Small intestine (tissue), 7 donors: ENCODE measurements around the gene PCYT2. TPM values are rescaled to one million over a fixed set of nuclear protein-coding genes. Genes with fewer than 3 reads are reported as not detected.

Experiments used
- DNase-seq, 2 donors: peaks; one replicate each; pipeline versions ENCODE4 v3.0.0 to v3.0.0-alpha.2; 2013
- FAIRE-seq: peaks from 2 replicates; lab custom pipeline; 2012; peaks lifted over from hg19 to GRCh38; lab: Jason Lieb, UNC
- H3K27ac ChIP-seq, 3 donors: one replicate each; pipeline ENCODE4 v1.5.1; 2013; ENCODE audit warnings: low read length in 2 of 3, mild to moderate bottlenecking in 2 of 3, control low read depth in 1 of 3, inconsistent platforms in 1 of 3, low read depth in 1 of 3, moderate library complexity in 1 of 3
- H3K27me3 ChIP-seq, 3 donors: one replicate each; pipeline ENCODE4 v1.6.1; 2013; ENCODE audit warnings: low read length in 3 of 3, inconsistent platforms in 1 of 3; ENCODE audit not compliant: control insufficient read depth in 3 of 3, insufficient read depth in 3 of 3
- H3K36me3 ChIP-seq, 3 donors: one replicate each; pipeline ENCODE4 v1.6.1; 2013; ENCODE audit warnings: low read length in 3 of 3, inconsistent platforms in 1 of 3, low read depth in 1 of 3, mild to moderate bottlenecking in 1 of 3, moderate library complexity in 1 of 3; ENCODE audit not compliant: control insufficient read depth in 3 of 3, insufficient read depth in 2 of 3
- H3K4me1 ChIP-seq, 3 donors: one replicate each; pipeline ENCODE4 v1.6.1; 2013; ENCODE audit warnings: low read length in 2 of 3, inconsistent platforms in 1 of 3, low read depth in 1 of 3, mild to moderate bottlenecking in 1 of 3, moderate library complexity in 1 of 3; ENCODE audit not compliant: control insufficient read depth in 3 of 3, insufficient read depth in 2 of 3
- H3K4me3 ChIP-seq, 3 donors: one replicate each; pipeline ENCODE4 v1.5.1; 2013; ENCODE audit warnings: low read length in 3 of 3, control low read depth in 1 of 3, inconsistent platforms in 1 of 3, low read depth in 1 of 3, mild to moderate bottlenecking in 1 of 3, moderate library complexity in 1 of 3
- H3K9me3 ChIP-seq, 2 donors: one replicate each; pipeline ENCODE4 v1.6.1; 2013; ENCODE audit warnings: low read depth in 1 of 2, low read length in 1 of 2; ENCODE audit not compliant: control insufficient read depth in 2 of 2, insufficient read depth in 1 of 2
- WGBS, 3 donors: extraction: QIAGEN DNeasy Blood & Tissue Kit; methylation state at CpG; one replicate each; pipeline ENCODE4 v1.1.7; 2013; 5-methylcytosine and 5-hydroxymethylcytosine counted together
- polyA plus RNA-seq, 4 donors: library from polyadenylated mRNA; stranded (reverse) in 3 of 4; unstranded in 1 of 4; fragments of 200-250 nt in 3 of 4; fragments of 120-200 nt in 1 of 4; gene quantifications; one replicate each; pipeline versions ENCODE4 v1.2.1 to v1.2.3, GENCODE V29; 2013
- donor health status: healthy with polysubstance abuse.
- donor health status: control.
- donor health status: control.
- donor health status: Bipolar disorder and iron deficiency.
- donor health status: healthy.

Gene PCYT2
- polyA plus RNA-seq, 4 donors, result 32.6 to 303 (median 174) TPM

DNA sequence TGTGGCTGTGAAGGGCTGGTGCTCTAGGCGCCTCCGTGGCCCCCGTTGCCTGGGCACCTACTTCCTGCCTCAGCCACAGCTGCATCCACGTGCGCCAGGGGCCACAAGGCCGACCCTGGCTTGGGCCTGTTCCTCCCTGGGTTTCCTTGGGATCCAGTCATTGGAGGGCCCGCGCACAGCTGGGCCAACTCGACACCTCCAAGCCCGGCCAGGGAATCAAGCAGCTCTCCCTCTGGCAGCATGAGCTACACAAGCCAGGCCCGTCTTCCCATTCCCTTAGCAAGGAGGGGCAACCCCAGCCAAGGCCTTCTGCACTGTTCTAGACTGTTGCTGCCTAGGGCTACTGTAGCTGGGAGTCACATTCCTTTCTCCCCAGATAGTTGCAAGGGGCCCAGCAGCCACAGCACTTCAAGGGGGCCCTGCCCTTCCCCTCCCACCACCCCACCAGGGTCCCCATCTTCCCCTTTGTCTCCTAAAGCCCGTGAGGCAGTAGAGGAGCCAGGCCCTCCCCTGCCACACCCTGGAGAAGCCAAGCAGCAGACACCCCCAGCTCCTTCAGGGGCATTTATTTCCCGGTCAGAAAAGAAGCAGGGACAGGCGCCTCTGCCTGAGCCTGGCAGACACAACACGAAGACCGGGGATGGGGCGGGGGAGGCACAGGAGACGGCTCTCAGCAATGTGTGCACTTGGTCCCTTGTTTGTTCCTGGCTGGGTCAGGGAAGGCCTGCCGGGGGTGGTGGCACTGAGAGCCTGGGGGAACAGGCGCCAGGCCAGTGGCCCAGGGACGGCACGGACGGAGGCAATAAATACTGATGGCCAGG lies 43.8 kb downstream of the PCYT2 start:
- peak overlapping the region; percentile 93 to 99 (median 96) for H3K27ac ChIP-seq
- H3K9me3 ChIP-seq, result no peaks in the 10 kb centered on the region
- WGBS, 3 donors, result 19 to 41% (median 29%) methylated on average over 23 of the region's 23 CpGs
- no peaks in the 10 kb centered on the region for H3K27me3 ChIP-seq
- DNase-seq (peak; percentile 61 to 64), FAIRE-seq (no peak)
- peaks cover 4 to 77% (median 7%) of the 10 kb centered on the region in 3 donors for H3K36me3 ChIP-seq
- H3K4me1 ChIP-seq, result peaks cover 0 to 74% (median 13%) of the 10 kb centered on the region in 3 donors
- no peak overlapping the region for H3K4me3 ChIP-seq

DNA sequence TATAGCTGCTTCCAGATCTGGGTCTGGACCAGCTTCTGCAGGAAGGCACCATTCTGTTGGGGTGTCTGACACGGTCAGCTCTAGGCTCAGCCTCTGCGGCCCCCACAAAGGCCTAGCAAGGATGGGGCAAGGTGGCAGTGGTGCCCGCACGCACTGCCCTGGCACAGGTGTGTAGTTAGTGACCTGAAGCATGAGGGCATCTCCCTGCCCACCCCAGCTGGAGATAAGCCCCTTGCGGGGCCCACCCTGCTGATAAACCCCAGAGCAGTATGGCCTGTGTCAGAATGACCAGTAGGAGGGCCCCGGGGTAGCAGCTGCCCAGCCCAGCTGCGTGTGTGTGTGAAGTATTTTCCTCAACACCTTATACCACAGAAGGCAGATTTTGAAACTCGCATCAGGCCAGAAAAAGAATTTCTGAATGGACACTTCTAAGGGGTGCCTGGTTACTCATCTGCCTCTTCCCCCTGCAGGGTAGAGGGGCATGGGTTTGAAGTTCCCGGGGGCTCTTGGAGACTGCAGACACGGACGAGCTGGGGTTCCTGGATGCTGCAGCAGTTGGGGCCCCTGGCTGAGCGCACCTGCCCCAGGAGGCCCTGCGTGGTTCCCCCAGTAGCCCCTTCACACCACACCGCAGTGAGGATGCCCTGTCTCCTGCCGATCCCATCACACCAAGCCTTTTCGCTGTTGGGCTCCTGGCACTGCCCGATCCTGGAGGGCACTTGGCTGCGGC lies 44.6 kb downstream of the PCYT2 start:
- H3K27ac ChIP-seq, result peak overlapping the region; percentile 93 to 99 (median 96)
- peaks cover 0 to 73% (median 13%) of the 10 kb centered on the region in 3 donors for H3K4me1 ChIP-seq
- H3K9me3 ChIP-seq, result no peaks in the 10 kb centered on the region
- WGBS, 3 donors, result 34 to 62% (median 42%) methylated on average over 18 of the region's 18 CpGs
- peak overlapping the region in 1 of 3 donors; percentile 4 for H3K4me3 ChIP-seq
- peaks cover 4 to 77% (median 7%) of the 10 kb centered on the region in 3 donors for H3K36me3 ChIP-seq
- no peaks in the 10 kb centered on the region for H3K27me3 ChIP-seq
- FAIRE-seq, result no peak
- peak in 1 of 2 donors; percentile 23 for DNase-seq

DNA sequence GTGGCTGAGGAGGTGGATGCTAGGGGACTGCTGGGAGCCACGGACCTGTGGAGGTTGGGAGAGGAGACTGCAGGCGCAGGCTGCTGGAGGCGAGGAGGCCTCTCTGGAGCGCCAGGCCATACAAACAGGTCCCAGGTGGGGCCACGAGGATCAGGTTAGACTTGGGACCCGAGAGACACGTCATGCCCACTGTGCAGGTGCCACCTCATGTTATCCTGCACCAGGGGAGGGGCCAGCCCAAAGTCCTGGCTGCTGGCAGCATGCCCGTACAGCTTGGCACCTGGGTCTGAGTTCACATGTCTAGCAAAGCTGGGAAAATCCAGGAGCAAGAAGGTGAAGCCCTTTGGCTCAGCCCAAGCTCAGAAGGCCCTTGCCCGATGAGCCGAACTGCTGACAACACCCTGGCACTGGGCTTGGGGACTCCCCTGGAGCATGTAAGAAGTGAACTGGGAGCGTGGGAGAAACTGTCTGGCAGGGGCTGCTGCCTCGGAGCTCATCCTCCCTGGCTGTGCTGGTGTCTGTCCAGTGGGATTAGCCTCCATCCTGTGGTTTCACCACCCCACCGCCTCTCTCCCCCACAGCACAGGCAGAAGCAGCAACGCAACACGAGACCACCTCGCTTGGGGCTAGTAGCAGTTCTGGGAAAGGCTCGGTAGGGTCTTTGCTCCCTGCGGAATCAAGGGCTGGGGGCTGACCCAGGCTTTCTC lies 45.3 kb downstream of the PCYT2 start:
- peak overlapping the region; percentile 93 to 99 (median 96) for H3K27ac ChIP-seq
- H3K4me1 ChIP-seq, result peaks cover 0 to 74% (median 13%) of the 10 kb centered on the region in 3 donors
- H3K27me3 ChIP-seq, result no peaks in the 10 kb centered on the region
- peak; percentile 93 to 99 for DNase-seq
- H3K4me3 ChIP-seq, result peak overlapping the region in 1 of 3 donors; percentile 4
- 21 to 55% (median 41%) methylated on average over 12 to 18 of the region's 18 CpGs for WGBS, 3 donors
- no peak for FAIRE-seq
- no peaks in the 10 kb centered on the region for H3K9me3 ChIP-seq
- peaks cover 4 to 77% (median 7%) of the 10 kb centered on the region in 3 donors for H3K36me3 ChIP-seq

DNA sequence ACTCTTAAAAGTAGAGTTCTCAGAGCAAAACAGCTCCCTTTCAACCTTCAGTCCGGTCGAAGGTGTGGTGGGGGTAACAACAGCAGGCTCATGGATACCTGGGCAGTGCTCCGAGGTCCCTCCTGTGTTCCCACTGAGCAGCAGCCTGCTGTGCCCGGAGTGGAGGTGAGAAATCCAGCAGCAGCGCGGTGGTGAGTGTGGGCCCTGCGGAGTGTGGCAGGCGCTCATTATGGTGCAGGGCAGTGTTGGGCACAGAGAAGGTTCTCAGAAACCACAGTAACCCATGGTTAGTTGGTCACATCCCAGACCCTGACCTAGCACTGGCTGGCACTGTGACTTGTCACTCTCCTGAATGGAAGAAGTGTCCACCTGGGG lies 45.9 kb downstream of the PCYT2 start:
- WGBS, 3 donors, result 19 to 69% (median 56%) methylated on average over 8 of the region's 8 CpGs
- Histone ChIP-seq H3K27me3 (no peaks in the 10 kb centered on the region), H3K36me3 (peaks cover 4 to 77% (median 7%) of the 10 kb centered on the region in 3 donors), H3K4me3 (no peak overlapping the region), H3K4me1 (peaks cover 0 to 74% (median 13%) of the 10 kb centered on the region in 3 donors), H3K9me3 (no peaks in the 10 kb centered on the region), H3K27ac (peak overlapping the region; percentile 93 to 99 (median 96))
- FAIRE-seq (no peak), DNase-seq (no peak)

DNA sequence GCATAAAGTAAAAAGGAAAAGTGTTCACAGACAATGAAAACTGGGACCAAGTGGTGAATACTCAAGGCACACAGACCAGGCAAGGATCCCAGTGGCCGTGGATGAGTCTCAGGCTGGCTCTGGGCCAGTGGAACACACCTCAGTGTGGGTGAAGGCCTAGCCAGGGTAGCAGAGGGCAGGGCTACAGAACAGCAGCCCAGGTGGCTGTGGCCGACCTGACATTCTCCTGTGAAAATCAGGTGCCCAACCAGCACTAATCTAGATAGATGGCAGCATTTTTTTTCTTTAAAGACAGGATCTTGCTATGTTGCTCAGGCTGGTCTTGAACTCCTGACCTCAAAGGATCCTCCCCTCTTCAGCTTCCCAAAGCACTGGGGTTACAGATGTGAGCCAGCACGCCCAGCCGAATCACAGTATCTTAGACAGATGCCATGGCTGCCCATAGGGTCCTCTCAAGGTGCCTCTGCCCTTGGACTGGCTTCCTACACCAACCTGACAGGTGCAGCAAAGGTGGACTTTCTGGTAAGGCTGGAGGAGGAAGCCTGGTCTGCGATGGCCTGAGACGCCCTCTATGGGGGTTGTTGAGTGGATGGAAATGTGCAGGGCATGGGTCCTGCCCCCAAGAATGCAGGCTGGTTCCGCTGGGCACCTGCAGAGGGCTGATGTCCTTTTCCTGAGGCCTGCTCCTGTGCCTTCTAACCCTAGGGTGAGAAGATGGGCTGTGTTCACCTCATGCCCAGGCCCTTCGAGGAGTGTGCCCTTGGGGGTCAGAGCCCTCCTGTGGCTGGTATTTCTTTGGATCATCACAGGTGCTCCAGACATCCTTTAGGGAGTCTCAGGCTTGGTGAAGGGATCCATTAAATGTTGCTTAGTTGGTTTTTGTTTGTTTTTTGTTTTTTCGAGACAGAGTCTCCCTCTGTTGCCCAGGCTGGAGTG lies 47.1 kb downstream of the PCYT2 start:
- no peak for FAIRE-seq

DNA sequence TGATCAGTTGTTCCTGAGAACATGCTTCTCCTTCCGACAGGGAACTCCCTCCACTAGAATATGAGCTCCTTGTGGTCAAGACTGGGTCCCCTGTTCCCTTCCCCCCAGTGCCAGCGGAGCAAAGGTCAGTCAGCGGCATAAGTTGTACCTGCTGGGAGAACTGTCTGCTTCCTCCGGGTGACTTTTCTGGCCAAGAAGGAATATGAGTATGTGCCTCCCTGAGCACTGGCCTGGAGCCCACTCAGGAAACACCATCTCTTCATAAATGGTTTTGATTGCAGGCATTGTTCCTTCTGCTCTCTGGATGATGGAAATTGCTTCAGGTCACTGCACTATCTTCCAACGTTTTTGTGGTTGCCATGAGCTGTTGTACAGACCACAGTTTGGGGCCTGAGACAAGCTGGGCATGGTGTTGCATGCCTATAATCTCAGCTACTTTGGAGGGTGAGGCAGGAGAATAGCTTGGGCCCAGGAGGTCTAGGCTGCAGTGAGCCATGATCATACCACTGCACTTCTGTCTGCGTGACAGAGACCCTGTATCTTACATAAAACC lies 48.0 kb downstream of the PCYT2 start:
- Histone ChIP-seq H3K27me3 (no peaks in the 10 kb centered on the region), H3K9me3 (no peaks in the 10 kb centered on the region), H3K36me3 (peaks cover 3 to 70% (median 7%) of the 10 kb centered on the region in 3 donors), H3K27ac (peak overlapping the region in 2 of 3 donors; percentile 71 to 99), H3K4me3 (peak overlapping the region in 1 of 3 donors; percentile 18), H3K4me1 (peaks cover 0 to 65% (median 13%) of the 10 kb centered on the region in 3 donors)
- FAIRE-seq (no peak), DNase-seq (peak; percentile 19 to 73)
- 40 to 68% (median 47%) methylated on average over 6 of the region's 6 CpGs for WGBS, 3 donors

More for the DNA sequence above, 47.1 kb downstream of the PCYT2 start:
- Histone ChIP-seq H3K4me3 (no peak overlapping the region), H3K27ac (peak overlapping the region; percentile 11 to 99 (median 71)), H3K27me3 (no peaks in the 10 kb centered on the region), H3K36me3 (peaks cover 4 to 70% (median 5%) of the 10 kb centered on the region in 3 donors), H3K9me3 (no peaks in the 10 kb centered on the region), H3K4me1 (peaks cover 0 to 63% (median 13%) of the 10 kb centered on the region in 3 donors)
- 56 to 71% (median 68%) methylated on average over 8 to 9 of the region's 9 CpGs for WGBS, 3 donors
- DNase-seq, result peak in 1 of 2 donors; percentile 58
